Endothelial cell (in vitro differentiated cells): Measurements from ENCODE around the gene SYCP3. TPM values are rescaled to one million over a fixed set of nuclear protein-coding genes. Genes with fewer than 3 reads are reported as not detected.
"Not testable (repeated sequence)": the region's sequence is repeated elsewhere in the genome, so short reads cannot be mapped to it uniquely, and the experiment has no call there.

Source experiments
- DNase-seq: peaks from one replicate; pipeline ENCODE4 v3.0.0; 2021; ENCODE audit warnings: low spot score
- H3K27ac Mint-ChIP-seq: one replicate; pipeline ENCODE4 v1.8.0; 2021; ENCODE audit warnings: mixed read lengths, inconsistent platforms; ENCODE audit not compliant: unreplicated experiment
- H3K27me3 Mint-ChIP-seq: one replicate; pipeline ENCODE4 v1.8.0; 2021; ENCODE audit warnings: mild to moderate bottlenecking, moderate library complexity, mixed read lengths, inconsistent platforms; ENCODE audit not compliant: unreplicated experiment
- H3K36me3 Mint-ChIP-seq: one replicate; pipeline ENCODE4 v1.8.0; 2021; ENCODE audit warnings: mild to moderate bottlenecking, low read depth, mixed read lengths, inconsistent platforms; ENCODE audit not compliant: unreplicated experiment
- H3K4me1 Mint-ChIP-seq: one replicate; pipeline ENCODE4 v1.8.0; 2021; ENCODE audit warnings: mild to moderate bottlenecking, mixed read lengths, inconsistent platforms; ENCODE audit not compliant: unreplicated experiment
- H3K4me3 Mint-ChIP-seq: one replicate; pipeline ENCODE4 v1.8.0; 2021; ENCODE audit warnings: mild to moderate bottlenecking, mixed read lengths, inconsistent platforms; ENCODE audit not compliant: unreplicated experiment
- H3K9me3 Mint-ChIP-seq: one replicate; pipeline ENCODE4 v1.8.0; 2021; ENCODE audit warnings: mixed read lengths, inconsistent platforms; ENCODE audit not compliant: unreplicated experiment
- total RNA-seq: library from RNA; stranded (reverse); fragmentation: NEBNext Ultra II Directional; extraction: Animal tissue kit (Norgen Biotek cat#: 25700); gene quantifications from one replicate; pipeline ENCODE4 v1.2.1, GENCODE V29; 2021; ENCODE audit not compliant: unreplicated experiment
- TF ChIP-seq, protein P1 (sequence below): fragments of 200-600 bp; sonication (generic); IDR thresholded peaks from one replicate; pipeline ENCODE4 v1.5.0; 2021; ENCODE audit warnings: antibody characterized with exemption; ENCODE audit not compliant: unreplicated experiment

The SYCP3 gene
- total RNA-seq, 1 donor from 2014 or later, result not detected

DNA sequence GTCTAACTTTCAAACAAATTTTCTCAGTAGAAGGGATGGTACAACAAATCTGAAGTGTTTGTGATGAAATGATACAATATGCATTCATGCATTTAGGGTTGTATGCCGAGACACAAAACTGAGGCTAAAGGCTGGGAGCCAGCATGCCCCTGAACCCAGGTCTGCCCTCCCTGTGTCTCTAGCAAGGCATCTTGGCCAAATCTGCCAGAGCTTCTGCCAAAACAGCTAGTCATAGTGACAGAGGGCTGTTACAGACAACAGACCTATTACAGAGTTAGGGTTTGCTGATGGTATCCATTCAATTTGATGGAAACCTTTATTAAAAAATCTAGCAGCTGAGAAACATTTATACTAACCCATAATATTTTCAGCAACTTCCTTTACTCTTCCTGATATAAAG, 53.1 kb downstream of the SYCP3 start:
- no peaks in the 10 kb centered on the region for H3K4me1 Mint-ChIP-seq
- H3K36me3 Mint-ChIP-seq, result no peaks in the 10 kb centered on the region
- H3K27me3 Mint-ChIP-seq, result peaks cover 3% of the 10 kb centered on the region
- no peak for DNase-seq
- no peak overlapping the region for H3K27ac Mint-ChIP-seq
- no peaks in the 10 kb centered on the region for H3K9me3 Mint-ChIP-seq
- TF ChIP-seq, protein P1, sequence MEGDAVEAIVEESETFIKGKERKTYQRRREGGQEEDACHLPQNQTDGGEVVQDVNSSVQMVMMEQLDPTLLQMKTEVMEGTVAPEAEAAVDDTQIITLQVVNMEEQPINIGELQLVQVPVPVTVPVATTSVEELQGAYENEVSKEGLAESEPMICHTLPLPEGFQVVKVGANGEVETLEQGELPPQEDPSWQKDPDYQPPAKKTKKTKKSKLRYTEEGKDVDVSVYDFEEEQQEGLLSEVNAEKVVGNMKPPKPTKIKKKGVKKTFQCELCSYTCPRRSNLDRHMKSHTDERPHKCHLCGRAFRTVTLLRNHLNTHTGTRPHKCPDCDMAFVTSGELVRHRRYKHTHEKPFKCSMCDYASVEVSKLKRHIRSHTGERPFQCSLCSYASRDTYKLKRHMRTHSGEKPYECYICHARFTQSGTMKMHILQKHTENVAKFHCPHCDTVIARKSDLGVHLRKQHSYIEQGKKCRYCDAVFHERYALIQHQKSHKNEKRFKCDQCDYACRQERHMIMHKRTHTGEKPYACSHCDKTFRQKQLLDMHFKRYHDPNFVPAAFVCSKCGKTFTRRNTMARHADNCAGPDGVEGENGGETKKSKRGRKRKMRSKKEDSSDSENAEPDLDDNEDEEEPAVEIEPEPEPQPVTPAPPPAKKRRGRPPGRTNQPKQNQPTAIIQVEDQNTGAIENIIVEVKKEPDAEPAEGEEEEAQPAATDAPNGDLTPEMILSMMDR, result no peak
- no peak overlapping the region for H3K4me3 Mint-ChIP-seq

- TF ChIP-seq, protein P1, result no peak
- no peaks in the 10 kb centered on the region for H3K36me3 Mint-ChIP-seq
Observed at GRCh38 chr12:101685092-101685491, 54.2 kb downstream of the SYCP3 start.

GRCh38 chr12:101681627-101682026, 57.6 kb downstream of the SYCP3 start:
- not testable (repeated sequence) for DNase-seq, H3K4me1 Mint-ChIP-seq, H3K4me3 Mint-ChIP-seq, H3K9me3 Mint-ChIP-seq, H3K27ac Mint-ChIP-seq, H3K36me3 Mint-ChIP-seq, H3K27me3 Mint-ChIP-seq

More at GRCh38 chr12:101685092-101685491, 54.2 kb downstream of the SYCP3 start:
- Mint-ChIP-seq H3K4me1 (no peaks in the 10 kb centered on the region), H3K27me3 (peaks cover 3% of the 10 kb centered on the region), H3K4me3 (no peak overlapping the region), H3K9me3 (no peaks in the 10 kb centered on the region), H3K27ac (no peak overlapping the region)
- no peak for DNase-seq

GRCh38 chr12:101680647-101681046, 58.6 kb downstream of the SYCP3 start:
- H3K9me3 Mint-ChIP-seq, result no peaks in the 10 kb centered on the region
- no peak for DNase-seq
- no peak overlapping the region for H3K27ac Mint-ChIP-seq
- no peak overlapping the region for H3K4me3 Mint-ChIP-seq
- no peaks in the 10 kb centered on the region for H3K36me3 Mint-ChIP-seq
- TF ChIP-seq, protein P1, result no peak
- no peaks in the 10 kb centered on the region for H3K4me1 Mint-ChIP-seq
- H3K27me3 Mint-ChIP-seq, result no peaks in the 10 kb centered on the region

GRCh38 chr12:101680240-101680639, 59.0 kb downstream of the SYCP3 start:
- DNase-seq, result no peak
- TF ChIP-seq, protein P1, result no peak
- no peak overlapping the region for H3K27ac Mint-ChIP-seq
- no peaks in the 10 kb centered on the region for H3K36me3 Mint-ChIP-seq
- H3K27me3 Mint-ChIP-seq, result no peaks in the 10 kb centered on the region
- no peaks in the 10 kb centered on the region for H3K4me1 Mint-ChIP-seq
- no peaks in the 10 kb centered on the region for H3K9me3 Mint-ChIP-seq
- H3K4me3 Mint-ChIP-seq, result no peak overlapping the region

Other genes with a start within 250 kb of the SYCP3 start
- gene MYBPC1, start 144.5 kb downstream of the SYCP3 start, total RNA-seq, result not detected
- gene CHPT1, start 41.8 kb downstream of the SYCP3 start, total RNA-seq, result 6.2 TPM
- 47.6 TPM for gene GNPTAB, start 91.5 kb upstream of the SYCP3 start, total RNA-seq
- 26.9 TPM for gene DRAM1, start 138.1 kb upstream of the SYCP3 start, total RNA-seq